GM18861 (cell line): Measurements from ENCODE around the gene LACTB.

Experiments
- ATAC-seq: cut with Tn5 transposase; IDR thresholded peaks from one replicate; pipeline ENCODE4 v1.9.1; 2021; ENCODE audit not compliant: unreplicated experiment

LACTB gene

DNA sequence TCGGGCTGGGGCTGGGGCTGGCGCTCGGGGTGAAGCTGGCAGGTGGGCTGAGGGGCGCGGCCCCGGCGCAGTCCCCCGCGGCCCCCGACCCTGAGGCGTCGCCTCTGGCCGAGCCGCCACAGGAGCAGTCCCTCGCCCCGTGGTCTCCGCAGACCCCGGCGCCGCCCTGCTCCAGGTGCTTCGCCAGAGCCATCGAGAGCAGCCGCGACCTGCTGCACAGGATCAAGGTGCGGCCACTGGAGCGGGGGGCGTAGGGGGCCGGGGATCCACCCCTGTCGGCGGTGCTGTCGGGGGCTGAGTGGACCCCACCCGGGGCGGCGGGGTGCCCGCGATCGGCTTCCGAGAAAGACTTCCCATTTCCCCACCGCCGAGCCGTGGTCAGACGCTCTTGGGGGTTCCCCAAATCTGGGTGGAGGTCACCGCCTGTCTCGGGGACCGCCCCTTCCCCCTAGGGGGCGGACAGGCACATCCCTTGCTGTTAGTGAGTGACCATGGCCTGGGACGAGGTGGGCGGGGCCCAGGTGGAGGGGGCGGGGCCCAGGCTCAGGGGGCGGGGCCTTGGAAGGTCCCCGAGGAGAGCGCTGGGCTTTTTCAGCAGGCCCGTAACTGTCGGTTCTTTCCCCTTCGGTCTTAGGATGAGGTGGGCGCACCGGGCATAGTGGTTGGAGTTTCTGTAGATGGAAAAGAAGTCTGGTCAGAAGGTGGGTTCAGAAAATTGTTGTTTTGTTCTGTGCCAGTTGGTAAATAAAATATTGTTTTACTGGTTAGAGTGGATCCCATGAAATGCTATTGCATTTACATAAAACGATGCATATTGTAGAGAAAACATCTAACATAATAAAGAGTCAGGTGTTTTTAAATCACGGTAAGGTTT, 578 bp downstream of the LACTB start:
- ATAC-seq = peak; percentile 79

DNA sequence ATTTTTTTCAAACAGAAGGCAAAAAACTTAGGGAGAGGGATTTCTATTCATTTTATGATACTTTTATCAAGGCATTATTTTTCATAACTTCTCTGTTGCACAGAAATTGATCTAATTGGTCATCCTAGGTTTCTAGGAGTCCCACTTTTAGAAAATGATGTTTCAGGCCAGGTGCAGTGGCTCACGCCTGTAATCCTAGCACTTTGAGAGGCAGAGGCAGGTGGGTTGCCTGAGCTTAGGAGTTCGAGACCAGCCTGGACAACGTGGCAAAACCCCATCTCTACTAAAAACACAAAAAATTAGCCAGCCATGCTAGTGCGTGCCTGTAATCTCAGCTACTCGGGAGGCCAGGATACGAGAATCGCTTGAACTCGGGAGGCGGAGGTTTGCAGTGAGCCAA, 2.8 kb downstream of the LACTB start:
- no peak for ATAC-seq

DNA sequence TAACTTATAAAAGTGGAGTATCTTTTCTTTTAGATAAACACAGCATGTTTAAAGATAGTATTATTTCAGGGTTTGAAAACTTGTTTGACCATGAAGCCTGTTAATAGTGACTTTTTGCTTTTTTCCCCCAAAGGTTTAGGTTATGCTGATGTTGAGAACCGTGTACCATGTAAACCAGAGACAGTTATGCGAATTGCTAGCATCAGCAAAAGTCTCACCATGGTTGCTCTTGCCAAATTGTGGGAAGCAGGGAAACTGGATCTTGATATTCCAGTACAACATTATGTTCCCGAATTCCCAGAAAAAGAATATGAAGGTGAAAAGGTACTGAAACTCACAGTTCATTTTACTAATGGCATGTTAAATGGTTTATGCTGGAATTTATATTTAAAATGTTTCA, 5.1 kb downstream of the LACTB start:
- ATAC-seq = no peak

DNA sequence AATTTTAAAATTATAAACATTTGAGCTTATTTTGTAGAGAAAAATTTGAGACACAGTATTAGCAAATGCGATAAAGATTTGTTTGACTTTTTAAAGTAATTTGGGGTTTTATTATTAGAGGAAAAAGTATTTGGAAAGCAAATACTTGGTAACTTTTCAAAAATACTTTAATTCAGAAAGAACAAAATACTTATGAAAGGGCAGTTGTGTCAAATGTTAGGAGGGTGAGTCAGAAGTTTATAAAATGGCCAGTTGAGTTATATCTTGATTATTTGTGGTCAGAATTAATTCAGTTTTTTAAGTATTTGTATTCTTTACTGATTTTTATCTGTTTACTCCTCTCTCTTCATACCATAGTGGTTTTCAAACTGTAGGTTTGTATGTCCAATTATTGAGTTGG, 12.1 kb downstream of the LACTB start:
- no peak for ATAC-seq

DNA sequence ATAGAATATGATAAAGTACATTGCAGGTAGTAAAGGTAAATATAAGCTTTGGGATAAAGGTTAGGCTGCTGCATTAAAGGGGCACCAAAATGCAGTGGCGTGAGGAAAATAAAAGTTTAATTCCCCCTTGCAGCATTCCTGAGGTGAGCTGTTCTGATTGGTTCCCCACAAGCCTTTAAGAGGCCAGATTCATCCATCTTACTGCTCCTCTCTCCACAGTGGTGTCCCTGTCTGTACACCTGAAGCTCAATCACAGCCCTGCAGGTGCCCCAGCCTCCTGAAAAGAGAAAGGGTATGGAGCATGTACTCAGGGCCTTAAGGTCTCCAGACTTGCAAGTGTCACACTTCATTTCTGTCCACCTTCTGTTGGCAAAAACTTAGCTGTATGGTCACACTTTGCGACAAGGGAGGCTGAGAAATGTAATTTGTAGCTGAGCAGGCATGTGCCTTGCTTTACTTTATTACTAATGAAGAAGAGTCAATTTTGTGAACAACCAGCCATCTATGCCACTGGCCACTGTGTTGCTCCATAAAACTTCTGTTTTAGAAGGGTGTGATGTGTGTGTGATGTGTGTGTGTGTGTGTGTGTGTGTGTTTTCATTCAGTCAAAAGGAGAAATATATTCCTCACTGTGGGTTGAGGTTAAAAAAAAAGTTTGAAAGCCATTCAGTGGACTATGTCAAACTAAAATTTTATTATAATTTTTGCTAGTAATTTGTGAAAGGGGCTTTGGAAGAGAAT, 12.8 kb downstream of the LACTB start:
- ATAC-seq = no peak

DNA sequence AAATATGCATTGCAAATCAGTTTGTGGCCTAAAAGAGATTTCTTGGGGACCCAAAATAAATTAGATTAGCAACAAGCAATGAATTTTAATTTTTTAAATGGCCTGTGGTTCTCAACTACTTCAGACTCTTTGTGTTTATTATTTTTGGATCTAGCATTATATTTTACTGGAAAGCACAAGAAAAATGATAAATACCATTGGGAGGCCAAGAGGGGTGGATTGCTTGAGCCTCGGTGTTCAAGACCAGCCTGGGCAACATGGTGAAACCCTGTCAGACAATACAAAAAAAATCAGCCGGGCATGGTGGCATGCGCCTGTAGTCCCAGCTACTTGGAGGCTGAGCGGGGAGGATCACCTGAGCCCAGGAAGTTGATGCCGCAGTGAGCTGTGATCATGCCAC, 13.6 kb downstream of the LACTB start:
- ATAC-seq = no peak

DNA sequence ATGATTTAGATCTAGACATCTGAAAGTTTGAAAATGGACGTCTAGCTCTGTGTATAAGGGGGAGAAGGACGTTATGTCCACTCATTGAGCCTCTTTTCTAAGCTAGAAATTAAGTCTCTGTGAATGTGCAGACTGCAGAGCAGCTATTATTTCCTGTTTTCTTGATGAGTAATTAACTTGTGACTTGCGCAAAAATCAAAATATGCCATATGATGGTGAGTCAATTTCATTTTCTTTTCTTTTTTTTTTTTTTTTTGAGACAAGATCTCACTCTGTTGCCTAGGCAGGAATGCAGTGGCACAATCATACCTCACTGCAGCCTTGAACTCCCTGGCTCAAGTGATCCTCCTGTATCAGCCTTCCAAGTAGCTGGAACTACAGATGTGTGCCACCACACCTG, 14.1 kb downstream of the LACTB start:
- no peak for ATAC-seq

DNA sequence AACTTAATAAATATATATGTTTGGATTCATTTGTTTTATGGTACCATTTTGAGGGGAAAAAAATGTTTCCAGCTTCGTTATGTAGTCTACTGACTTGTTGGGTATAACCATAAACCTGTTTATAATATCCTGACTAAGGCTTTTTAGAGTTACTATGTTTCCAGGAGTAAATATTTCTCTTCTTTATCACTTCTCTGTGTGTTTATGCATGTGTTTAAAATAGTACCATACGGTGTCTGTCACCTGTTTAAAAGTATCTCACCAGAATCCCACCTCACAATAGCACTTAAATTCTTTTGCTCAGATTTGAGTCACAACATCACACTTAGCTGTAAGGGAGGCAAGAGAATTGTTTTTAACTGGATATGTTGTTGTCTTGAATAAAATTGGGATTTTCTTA, 15.1 kb downstream of the LACTB start:
- no peak for ATAC-seq

DNA sequence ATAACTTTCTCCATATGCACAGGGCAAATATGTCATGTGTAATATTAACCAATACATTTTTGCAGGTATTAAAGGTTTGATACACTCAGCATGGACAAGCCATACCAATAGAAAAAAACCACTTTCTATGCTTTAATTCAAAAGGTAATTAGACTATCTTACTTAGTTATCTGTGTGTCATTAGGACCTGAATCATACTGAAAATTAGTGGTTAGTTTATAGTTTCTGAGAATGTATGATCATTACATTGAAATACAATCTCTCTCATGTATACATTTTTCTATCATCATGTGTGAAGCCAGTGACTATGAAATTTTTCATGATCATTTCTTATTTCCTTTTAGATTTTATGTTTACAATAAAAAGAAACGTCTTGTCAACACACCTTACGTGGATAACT, 19.3 kb downstream of the LACTB start:
- no peak for ATAC-seq

DNA sequence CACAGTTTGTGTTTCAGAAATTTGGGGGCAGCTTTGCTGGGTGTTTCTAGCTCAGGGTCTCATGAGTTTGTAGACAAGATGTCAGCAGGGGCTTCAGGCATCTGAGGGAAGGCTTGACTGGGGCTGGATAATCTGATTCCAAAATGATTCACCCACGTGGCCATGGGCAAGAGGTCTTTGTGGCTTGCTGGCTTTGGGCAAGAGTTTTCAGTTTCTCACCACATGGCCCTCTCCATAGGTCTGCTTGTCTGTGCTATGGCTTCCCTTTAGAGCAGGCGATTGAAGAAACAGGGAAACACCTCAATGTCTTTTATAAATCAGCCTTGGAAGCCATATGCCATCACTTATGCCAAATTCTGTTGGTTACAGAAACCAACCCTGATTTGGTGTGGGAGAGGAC, 23.8 kb downstream of the LACTB start:
- no peak for ATAC-seq

DNA sequence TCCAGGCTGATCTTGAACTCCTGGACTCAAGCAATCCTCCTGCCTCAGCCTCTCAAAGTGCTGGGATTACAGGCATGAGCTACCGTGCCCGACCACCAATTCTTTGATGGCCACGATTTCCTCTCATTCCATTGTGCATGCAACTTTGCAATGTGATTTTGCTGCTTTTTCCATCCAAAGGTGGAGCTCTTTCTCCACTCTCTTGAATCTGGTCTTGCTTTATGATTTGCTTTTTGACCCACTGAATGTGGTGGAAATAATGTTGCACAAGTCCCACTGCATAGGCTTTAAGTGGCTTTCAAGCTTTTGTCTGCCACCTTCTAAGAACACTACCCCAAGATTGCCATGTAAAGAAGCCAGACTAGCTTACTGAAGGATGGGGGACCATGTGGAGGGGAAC, 25.0 kb downstream of the LACTB start:
- ATAC-seq = no peak

DNA sequence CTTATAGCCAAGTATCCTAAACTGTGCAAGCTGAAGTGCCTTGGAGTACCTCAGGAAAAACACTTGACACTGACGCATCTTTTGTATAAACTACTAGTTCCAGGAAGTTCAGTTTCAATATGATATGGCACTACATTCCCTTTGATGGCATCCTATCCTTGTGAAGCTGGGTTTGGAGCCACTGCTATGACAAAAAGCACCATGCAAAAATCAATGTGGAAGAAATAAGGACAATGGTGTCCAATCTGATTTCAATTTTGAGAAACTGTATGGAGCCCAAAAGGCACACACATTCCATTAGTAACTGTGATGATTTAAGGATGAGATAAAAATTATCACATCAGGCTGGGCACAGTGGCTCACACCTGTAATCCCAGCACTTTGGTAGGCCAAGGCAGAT, 30.0 kb downstream of the LACTB start:
- ATAC-seq = no peak

DNA sequence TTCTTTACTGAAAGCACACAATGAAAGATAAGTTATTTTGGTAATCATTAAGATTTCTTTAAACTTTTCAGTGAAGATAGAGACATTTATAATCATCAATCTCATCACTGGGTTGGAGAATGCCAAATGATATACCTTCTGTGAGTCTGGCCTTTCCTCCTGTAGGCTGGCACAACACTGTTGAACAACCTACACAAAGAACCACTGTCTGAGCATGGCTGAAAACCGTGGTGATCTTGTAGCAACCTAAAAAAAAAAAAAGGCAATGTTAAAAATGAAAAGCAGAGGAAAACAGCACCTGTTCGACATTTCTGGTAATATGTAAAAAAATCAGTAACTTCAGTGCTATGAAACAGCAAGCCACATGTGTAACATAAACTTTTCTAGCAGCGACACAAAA, 33.8 kb downstream of the LACTB start:
- ATAC-seq = no peak

DNA sequence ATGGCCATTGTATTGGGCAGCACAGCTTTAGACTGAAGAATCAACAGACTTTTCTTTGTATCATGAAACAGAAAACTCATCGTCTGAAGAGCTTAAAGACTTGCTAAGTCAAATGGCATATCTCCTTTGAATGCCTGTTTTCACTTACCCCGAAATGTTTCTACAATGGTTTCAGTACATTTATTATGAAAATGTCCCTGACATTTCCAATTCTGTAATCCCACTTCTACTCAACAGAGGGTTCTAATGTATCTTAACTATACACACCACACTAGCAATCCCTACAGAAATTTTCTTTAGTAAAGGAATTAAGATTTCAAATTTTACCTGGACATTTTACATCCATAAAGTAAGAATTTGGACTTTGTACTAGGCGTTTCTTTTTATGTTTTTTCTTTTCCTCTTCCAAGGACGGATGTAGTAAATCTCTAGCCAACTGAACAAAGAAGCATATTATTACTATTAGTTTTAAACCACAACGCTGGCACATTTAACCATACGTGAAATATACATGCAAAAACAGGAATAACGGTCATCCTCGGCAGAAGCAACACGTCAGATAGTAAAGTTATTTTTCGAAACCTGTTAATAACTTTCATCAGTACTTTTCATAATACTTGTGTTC, 34.5 kb downstream of the LACTB start:
- ATAC-seq = no peak

DNA sequence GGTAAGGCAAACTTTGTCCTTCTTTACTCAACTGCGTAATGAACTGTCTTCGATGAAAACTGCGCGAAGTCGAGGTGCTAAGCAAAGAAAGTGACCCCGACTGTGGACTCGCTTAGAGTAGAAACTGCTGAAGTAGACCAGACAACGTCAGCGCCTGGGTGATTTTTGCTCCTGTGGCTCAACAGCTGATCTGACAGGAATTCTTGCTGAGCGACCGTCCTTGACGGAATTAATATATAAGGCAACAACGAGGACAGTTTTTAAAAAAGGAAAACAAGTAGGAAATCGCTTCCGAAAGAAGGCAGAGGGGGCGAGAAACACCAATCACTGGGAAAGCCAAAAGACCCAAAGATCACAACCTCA, 35.1 kb downstream of the LACTB start:
- no peak for ATAC-seq

DNA sequence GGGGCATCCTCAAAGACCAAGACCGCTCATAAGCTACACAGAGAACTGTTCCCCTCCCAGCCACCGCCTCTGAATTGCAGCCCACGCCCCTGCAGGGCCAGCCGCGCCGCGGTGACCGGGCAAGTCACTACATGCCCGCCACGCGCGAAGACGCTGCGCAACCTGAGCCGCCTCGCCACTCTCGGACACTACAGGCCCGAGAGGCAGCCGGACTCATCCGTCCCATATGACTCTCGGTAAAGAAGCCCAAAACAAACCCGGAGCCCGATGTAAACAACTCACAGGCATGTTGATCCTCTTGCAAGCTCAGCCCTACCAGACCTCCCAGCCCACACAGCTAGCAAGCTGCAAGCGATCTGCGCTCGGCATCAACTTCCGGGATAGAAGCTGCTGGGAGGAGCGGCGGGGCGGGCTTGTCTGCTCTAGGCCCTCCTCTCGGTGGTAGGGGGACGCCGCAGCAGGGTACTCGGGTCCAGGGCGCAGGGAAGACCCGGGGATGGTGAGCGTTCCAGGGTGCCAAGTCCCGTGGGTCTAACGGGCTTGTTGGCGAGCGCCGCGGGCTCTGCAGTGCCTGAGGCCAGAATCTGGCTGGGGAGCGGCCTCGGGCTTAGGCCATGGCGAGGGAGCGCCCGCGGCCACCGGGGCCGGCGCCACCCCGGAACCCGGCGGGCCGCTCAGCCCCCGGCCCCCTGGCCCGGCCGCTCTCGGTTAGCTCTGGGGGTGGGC, 35.6 kb downstream of the LACTB start, which contains the start of gene RPS27L:
Gene RPS27L, minus strand, starts transcription at position 360 of the 726 bp plus-strand sequence. Its CDS starts 72 bp downstream, at position 288.
- peak; percentile 59 for ATAC-seq

DNA sequence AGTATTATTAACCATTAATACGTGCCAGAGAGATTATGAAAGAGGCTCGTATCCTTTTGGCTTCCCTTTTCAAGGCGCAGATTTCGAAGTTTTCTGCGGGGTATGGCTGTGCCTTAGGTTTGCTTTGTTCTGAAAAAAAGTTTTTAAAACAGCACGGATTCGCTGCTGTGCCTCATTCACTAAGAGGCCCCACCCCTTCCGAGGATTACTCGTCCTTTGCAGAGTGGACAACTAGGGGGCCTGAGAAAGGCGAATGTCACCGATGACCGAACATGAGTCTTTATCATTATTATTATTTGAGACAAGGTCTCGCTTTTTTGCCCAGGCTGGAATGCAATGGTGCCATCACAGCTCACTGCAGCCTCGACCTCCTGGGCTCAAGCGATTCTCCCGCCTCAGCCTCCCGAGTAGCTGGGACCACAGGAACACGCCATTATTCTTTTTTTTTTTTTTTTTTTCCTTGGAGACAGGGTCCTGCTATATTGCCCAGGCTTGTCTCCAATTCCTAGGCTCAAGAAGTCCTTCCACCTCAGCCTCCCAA, 36.3 kb downstream of the LACTB start:
- peak; percentile 31 for ATAC-seq

DNA sequence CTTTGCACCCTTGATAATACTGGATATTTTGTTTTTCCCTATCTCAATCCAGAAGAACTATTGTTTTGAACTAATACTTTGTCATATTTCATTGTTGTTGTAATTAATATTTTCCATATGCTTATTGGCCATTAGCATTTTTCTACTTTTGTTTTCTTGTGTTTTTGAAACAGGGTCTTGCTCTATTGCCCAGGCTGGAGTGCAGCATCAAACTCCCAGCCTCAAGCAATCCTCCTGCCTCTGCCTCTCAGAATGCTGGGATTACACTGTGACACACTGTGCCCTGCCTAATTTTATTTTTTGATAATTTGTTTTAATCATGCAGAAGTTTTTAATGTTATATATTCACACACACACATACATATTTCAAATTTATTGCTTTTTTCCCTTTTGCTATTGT, 39.0 kb downstream of the LACTB start:
- no peak for ATAC-seq

DNA sequence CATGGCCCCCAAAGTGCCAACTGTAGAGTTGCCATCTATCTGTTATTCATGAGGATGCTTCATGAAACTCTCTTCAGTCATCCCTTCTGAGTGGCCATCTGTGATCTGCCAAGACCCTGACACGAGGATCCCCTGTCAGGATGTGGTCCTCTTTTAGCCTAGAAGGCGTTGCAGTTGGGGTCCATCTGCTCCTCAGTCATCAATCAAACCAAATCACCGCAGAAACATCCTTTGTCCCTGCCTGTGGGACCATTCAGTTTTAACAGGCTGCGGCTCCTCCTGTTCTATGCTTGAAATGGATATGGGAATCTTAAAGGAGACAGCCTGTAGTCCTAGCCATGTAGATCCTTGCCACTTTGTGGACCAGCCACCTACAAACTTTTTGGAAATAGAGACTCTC, 41.6 kb downstream of the LACTB start:
- no peak for ATAC-seq

DNA sequence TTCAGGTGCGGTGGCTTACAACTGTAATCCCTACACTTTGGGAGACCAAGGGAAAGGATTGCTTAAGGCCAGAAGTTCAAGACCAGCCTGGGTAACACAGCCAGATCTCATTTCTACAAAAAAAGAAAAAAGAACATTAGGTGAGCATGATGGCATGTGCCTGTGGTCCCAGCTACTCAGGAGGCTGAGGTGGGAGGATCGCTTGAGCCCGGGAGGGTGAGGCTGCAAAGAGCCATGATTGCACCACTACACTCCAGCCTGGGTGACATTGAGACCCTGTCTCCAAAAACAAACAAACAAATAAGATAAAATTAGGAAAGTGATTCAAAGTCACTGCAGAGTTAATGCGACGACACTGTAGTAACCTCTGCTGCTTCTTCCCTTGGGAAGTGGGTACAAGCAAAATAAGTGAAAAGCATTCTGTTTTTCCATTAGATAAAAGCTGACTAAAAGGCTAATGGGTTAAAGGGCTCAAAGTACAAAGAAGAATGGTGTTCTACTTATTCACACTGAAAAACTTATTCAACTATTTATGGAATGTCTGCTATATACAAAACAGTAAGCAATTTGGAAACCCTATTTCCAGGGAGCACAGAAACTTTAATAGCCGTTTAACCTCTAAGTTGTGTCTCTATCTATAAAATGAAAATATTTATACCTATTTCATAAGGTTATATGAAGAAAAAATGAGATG, 43.7 kb downstream of the LACTB start:
- ATAC-seq = no peak
